Erythroblast (primary cell): Measurements from ENCODE around the gene MAU2.

Experiments used
- GATA1 ChIP-seq: IDR thresholded peaks from 2 replicates; pipeline ENCODE4 v1.6.1; 2011; ENCODE audit warnings: low read depth, mild to moderate bottlenecking, control low read depth, low read length, moderate library complexity
- POLR2A ChIP-seq: IDR thresholded peaks from 2 replicates; pipeline ENCODE4 v1.6.1; 2011; ENCODE audit warnings: mild to moderate bottlenecking, low read length

- TF ChIP-seq POLR2A (no peak), GATA1 (no peak)
These were observed 40.8 kb upstream of the MAU2 start for GRCh38 chr19:19279853-19280252.
